Activated T-cell treated with anti-CD3 and anti-CD28 coated beads, Interleukin-2, amount 50 U/mL, for 48 hours (primary cell): ENCODE measurements around the gene CAPZB.
A peak's percentile ranks its signal among the peaks of the same experiment; 100 is the strongest.

Experiments
- DNase-seq, 2 experiments: peaks; one replicate each; pipeline ENCODE4 v3.0.0-alpha.2; 2020

Gene CAPZB

DNA sequence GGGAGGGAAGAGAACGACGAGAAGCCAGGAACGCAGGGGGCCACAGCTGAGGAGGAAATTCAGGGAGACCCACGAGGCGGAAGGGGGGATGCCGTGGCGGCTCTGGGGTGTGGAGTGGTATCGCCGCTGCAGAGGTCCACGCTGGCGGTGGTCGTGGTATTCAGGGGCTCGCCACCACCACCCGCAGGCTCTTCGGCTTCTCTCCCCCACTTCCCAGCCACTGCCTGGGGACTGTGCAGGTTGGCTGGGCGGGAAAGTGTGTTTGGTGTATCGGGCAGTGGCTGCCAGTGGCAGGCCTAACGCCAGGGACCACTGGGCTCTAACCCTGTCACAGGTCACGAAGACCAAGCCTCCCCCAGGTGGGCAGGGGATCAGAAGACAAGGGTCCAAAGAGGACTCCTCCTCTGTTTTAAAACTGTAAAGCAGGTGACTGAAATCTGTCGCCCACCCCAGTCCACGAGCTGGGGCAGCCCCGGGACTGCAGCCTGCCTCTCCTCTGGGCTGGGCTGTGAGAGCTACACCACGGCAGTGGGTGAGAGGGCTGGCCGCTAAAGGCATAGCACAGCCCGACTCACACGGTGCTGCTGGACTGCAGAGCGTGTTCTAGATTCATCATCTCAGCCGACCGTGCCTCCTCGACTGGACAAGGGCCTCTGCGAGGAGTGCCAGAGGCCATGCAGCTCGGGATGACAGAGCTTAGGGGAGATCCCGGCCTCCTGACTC, 142.3 kb downstream of the CAPZB start:
- DNase-seq: no peak

DNA sequence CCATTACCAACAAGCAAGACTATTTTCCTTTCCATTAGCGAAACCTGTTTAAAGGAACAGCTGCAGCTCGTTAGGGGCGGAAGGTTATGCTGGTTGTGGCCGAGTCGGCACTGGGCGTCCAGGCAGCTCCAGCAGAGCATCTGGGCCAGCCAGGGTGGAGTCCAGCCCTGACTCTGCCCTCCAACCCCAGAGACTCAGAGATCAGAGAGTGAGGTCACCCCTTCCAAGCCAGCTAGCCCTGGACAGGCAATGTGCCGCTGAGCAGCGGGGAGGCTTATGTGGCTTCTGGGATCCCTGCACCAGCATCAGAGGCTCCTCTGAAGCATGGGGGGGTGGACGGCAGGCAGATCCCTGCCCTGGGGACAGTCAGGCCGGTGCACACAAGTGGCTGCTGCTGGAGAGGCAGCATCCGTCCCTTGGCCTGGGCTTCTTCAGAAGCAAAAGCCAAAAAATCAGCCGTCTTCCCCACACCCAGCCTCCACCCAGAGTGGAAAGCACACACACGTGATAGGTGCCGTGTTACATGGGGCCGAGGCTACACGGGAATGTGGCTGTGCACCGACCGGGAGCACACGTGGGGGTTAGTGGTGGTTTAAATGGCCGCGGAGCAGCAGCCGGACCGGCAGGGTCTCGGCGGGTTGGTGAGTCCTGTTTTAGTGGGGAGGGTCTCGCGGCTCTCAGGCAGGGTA, 143.1 kb downstream of the CAPZB start:
- no peak for DNase-seq

DNA sequence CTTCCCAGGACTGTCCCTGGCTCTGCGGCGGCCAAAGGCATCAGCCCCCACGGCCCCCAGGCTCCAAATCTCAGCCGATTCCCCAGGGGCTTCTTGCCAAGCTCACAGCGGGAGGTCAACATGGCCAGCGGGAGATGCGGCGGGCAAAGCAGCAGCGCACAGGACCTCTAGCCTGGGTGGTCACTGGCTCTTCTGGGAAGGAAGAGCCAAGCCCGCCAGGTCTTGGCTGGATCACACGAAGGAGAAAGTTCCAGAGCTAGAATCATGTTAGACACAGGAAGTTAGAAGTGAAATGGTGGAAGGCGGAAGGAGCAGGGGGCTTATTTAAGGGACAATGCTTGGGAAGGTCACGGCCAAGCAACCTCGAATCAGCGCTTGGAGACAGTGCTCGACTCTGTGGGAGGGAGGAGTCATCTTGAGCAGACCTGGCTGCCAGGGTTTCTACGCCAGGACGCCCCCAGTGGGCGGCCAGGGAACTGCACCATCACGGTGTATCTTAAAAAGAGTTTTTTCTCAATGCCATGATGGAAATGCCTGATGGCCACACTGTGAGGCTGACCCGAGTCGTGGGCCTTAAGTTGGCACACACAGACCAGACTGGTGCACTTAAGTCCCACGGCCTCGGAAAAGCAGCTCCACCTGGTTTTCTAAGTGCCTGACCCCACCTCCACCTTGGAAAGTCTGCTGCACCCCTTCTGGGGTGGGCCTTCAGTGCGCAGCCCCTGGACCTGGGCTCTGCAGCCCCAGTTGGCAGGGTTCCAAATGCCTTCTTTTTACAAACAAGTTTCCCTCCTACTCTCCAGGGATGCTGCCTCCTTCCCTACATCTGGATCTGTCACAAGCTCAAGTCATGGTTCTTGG, 143.9 kb downstream of the CAPZB start:
- peak; percentile 89 to 90 for DNase-seq

DNA sequence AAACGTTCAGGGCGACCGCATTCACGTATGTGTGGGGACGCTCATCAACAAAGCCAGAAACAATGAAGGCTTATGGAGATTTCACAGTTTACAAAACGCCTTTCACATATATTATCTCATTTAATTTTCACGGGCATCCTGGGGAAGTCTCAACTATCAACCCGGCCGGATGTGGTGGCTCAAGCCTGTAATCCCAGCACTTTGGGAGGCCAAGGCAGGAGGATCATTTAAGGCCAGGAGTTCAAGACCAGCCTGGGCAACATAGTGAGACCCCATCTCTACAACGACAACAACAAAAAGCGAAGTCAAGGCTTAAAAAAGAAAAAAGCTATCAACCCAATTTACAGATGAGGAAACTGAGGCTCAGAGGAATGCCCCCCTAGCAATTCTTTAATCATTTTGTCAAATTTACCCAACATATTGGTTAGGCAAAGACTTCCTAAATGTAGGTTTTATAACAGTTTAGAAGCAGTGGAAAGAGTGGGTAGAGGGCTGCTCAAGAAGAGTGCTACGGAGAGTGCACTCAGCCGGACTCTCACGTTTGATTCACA, 144.9 kb downstream of the CAPZB start:
- DNase-seq: no peak

DNA sequence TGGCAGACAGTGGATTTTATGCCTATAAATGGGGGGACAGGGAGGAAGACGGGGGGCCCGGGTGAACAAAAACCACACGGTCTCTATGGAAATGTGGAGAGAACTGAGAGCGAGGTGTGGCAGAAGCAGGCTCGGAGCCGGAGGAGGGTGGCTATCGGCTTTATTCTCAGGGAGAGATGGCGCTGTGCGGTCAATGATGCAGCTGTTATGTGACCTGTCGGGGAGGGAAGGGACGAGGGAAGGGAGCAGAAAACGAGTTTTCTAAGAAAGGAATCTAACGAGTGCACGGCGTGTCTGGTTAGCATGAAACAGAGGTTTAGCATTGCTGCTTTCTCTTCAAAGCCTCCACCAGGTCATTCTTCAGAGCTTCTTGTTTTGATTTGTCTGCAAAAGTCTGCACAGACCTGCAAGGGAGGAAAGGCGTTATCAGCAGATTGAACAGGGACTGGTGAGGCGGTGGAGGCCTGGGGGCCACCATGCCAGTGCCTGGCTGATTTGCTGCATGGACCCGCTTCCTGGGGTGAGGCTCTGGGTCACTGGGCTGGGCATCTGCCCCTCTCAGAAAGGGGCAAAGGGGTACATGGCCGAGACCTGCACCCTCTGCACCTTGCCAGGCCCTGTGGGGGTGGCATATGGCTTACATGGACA, 146.0 kb downstream of the CAPZB start:
- no peak for DNase-seq

DNA sequence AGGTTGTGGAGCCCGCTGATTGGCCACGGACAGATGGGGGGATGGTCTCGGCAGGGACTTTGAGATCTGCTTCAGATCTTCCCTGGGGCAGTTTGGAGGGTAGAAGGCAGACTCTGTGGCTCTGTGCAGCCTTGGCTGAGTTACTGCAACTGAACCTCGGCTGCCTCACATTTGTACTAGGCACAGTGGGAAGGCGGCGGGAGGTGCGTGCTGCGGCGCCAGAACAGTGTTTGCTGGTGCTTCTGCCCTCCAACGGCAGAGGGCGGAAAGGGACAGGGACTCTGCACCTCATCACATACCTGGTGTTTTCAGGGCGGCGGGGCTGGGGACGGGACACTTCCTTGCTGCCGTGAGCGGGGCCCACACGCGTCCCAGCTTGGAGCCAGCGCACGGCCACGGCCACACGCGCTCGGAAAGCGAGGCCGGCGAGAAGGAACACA, 147.0 kb downstream of the CAPZB start:
- no peak for DNase-seq

DNA sequence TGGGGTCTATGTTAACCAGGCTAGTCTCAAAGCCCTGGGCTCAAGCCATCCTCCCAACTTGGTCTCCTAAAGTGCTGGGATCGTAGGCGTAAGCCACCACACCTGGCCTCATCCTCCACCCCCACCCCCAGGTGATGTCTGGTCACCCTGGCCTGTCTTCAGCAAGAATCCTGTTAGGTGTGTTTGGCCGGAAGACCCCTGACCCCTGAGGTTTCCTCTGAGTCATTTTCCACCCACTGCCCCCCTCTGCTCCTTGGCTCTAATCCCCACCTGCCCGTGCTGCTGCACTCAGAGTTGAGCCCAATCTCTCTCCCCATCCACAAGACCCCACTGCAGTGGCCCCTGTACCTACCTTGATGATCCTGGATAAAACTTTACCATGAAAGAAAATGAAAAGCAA, 148.1 kb downstream of the CAPZB start:
- DNase-seq: no peak

DNA sequence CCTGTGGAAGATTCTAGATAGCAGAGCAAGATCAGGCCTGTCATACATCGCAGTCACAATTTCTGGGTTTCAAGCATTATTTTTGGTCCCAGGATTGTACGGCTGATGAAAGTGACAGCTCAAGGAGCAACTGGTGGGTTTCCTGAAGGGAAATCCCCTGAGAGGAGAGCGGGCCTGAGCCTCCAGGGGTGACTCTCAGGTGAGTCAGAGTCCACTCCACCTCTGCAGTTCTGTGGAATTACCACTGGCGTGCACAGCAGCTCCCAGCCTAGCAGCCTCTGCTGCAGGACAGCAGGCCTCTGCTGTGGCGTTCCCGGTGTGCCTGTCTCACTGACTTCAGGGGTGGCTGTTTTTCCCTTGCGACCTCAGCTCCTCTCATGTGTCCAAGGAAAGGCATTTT, 148.8 kb downstream of the CAPZB start:
- peak; percentile 76 to 82 for DNase-seq

DNA sequence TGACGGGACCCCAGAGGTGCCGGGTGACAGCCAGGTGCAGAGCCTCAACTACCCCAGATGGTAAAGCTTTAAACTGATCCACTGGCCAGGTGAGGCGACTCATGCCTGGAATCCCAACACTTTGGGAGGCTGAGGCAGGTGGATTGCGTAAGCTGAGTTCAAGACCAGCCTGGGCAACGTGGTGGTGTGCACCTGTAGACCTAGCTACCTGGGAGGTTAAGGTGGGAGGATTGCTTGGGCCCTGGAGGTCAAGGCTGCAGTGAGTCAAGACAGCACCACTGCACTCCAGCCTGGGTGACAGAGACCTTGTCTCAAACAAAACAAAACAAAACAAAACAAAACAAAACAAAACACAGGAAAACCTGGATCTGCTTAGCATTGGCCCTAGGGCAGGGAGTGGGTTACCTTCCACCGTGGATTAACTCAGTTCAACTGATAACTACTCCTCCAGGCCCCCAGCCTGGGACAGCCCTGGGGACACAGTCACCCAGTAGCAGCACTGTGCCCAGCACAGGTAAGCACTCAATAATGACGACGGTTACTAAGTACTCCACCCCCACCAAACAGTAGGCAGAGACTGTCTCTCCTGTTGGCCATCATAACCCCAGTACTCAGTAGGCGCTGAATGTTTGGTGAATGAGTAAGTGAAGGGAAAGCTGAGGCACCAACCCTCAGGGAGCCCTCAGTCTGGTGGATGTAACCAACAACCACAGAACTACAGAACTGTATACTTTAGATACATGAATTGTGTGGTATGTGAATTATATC, 151.6 kb downstream of the CAPZB start:
- no peak for DNase-seq

DNA sequence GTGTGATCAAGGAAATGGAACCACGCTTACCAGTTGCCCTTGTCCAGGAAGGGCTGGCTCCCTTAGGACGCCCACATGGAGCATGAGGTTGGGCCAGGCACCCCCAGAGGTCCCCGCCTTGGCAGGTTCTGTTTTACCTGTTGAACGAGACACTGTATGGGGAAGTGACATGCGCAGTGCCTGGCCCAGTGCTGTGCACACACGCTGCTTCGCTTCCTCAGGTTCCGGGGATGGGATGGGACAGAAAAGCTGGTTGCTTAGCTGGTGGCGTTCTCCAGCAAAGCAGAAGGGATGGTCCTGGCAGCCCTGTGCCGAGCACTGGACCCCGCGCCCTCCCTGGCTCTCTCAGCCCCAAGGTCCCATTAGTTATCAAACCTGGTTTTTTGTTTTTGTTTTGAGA, 152.5 kb downstream of the CAPZB start:
- DNase-seq: no peak

DNA sequence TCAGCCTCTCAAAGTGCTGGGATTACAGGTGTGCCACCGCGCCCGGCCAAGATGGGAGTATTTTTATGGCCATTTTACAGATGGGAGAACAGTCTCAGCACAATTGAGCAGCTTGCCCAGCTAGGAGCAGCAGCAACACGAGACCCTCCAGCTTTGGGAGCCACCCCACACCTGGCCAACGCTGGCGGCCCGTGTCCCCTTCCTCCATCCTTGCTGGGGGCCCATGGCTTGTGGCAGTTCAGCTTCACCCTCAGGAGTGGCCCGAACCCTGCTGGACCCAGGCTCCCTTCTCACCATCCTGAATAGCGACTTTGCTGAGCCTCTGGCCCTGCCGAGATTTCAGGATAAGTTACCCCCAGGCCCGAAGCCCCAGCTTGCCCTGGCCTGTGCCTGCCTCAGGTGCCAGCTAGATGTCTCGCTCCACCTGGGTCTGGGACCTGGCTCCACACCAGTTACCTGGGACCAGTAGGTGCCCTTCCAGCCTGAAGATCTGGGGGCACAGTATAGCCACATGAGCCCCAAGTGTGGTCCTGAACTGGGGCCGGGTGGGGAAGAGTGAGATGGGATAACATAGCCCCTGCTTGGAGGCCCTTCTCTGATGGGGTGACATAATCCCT, 154.0 kb downstream of the CAPZB start:
- DNase-seq: no peak

DNA sequence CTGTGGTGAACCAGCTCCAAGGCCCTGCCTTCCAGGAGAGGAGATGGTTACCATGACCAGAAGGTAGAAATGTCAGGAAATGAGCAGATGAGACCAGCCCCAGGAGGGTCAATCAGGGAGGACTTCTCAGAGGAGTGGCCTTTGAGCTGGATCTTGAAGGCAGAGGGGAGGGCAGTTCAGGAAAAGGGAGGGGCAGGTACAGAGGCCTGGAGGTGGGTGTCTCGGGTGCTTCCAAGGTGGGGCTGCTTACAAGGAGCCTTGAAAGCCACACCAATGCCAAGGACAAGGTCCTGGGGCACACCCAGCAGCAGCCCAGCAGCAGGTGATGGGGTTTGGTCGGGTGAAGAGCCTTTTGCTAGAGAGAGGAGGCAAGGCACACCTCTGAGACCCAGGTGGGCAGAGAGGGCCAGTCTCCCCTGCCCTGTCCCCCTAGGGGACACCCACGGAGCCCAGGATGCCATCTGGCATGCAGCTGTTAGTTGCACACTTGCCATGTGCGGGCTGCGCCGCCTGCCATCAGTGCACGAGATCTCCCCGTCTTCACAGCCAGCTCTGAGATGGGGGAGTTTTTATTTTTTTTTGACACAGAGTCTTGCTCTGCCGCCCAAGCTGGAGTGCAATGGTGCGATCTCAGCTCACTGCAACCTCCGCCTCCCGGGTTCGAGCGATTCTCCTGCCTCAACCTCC, 154.7 kb downstream of the CAPZB start:
- no peak for DNase-seq

DNA sequence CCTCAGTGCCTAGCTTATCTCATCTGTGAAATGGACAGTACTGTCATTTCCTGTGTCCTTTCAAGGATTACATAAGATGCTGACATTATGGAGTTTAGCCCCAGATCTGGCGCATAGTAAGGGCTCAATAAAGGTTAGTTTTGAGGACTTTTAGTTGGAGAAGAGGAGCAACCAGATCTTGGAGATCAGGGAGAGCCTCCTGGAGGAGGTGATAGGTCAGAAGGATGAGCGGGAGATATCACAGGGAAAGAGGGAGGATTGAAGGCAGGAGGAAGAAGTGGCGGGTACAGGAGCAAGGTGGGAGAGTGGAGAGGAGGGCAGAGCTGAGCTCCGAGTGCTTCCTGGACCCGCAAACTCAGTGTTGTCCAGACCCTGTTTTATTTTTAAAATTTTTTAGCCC, 155.7 kb downstream of the CAPZB start:
- no peak for DNase-seq

DNA sequence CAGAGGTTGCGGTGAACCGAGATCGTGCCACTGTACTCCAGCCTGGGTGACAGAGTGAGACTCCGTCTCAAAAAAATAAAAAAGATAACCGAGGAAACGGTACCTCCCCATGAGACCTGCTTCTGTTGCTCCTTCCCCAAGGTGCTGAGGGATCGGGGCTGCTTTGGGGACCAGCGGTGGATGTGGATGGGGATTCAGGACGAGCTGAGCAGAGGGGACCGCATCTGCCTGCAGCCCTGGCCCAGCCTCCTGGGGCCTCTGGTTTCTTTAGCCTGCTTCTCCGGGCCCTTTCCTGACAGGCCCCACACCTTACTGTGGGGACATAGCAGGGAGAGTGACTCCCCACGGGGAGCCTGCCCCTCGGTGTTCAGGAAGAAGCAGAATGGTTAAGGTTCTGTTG, 156.2 kb downstream of the CAPZB start:
- no peak for DNase-seq

DNA sequence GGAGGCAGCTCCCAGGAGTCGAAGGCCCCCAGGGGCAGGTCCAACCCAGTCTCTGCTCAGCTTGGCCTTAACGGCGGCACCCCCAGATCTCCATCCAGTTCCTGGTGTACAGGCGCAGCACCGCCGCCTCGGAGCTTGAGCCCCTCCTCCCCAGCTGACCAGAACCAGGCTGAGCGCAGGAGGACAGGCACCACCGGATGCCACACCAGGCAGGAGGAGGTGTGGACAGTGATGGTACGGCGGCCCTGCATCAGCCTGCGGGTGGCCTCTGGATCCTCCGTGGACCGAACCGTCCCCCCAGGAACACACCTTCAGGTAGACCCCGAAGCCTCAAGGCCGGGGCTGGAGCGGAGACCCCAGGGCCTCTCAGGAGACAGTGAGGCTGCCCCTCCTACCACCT, 156.9 kb downstream of the CAPZB start:
- no peak for DNase-seq

DNA sequence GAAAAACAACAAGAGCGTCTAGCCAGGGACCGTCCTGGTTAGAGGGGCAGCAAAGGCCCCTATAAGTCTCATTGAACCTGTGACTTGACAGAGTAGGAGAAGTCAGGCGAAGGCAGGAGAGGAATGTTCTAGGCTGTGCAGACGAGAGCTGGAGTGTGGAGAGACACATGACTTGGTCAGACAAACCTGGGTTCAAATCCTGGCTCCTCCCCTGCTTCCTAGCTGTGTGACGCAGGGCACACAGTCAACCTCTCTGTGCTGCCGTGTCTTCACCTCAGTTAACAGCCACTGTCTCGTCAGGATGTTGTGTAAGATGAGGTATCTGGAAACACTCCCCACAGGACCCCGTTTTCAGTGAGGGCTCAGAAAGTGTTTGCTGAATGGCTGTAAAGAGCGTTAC, 157.6 kb downstream of the CAPZB start:
- DNase-seq: no peak

DNA sequence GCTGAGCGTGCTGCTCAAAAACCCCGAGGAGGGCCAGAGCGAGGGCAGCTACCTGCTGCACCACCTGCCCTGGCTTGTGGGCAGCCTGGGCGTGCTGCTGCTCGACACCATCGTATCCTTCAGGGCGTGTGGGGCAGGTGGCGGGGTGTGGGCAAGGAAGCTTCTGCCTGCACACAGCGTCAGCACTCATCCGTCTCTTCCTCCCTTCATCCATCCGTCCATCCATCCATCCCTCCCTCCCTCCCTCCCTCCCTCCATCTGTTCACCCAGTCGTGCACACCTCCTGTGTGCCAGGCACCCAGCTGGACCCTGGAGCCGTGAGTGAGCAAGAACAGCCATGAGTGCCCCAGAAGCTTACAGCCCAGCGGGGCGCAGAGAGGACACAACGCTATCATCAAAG, 158.0 kb downstream of the CAPZB start:
- no peak for DNase-seq

DNA sequence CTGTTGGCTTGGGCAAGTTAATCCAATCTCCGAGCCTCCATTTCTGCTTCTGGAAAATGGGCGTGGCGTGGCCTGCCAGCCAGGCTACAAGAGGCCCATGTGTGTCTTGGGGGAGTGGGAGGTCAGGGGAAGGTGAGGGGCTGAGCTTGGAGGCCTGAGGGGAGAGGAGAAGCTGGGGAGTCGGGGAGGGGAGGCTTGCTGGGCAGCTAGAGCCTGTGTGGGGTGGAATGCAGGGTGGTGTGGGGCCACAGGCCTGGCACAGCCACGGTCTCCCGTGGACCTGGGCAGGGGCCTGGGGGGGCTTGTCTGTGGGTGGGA, 158.6 kb downstream of the CAPZB start:
- DNase-seq: no peak

DNA sequence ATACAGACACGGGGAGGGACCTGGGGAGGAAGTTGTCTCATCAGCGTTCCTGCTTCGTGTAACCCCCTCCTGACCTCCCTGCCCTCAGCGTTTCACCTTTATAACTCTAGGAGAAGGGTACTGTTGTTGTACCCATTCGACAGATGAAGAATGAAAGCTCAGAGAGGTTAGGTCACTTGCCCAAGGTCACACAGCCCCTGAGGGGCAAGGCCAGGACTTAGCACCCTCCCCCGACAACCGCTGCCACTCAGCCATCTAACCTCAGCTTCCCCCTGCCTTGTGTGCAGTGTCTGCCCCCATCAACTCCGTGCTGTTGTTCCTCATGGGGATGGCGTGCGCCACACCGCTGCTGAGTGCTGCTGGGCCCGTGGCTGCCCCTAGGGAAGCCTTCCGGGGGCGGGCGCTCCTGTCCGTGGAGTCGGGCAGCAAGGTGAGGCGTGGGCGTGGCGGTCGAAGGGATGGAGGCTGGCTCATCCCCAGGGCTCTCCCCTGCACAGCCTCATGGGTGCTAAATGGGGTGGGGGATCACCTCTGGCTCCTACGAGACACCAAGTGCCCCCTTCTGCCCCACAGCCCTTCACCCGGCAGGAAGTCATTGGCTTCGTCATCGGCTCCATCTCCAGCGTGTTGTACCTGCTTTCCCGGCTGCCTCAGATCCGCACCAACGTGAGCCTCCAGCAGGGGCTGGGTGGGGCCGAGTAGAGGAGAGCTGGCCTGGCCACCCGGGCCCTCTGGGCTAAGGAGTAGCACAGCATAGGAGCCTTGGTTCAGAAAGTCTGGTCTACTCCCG, 159.2 kb downstream of the CAPZB start:
- DNase-seq: no peak

DNA sequence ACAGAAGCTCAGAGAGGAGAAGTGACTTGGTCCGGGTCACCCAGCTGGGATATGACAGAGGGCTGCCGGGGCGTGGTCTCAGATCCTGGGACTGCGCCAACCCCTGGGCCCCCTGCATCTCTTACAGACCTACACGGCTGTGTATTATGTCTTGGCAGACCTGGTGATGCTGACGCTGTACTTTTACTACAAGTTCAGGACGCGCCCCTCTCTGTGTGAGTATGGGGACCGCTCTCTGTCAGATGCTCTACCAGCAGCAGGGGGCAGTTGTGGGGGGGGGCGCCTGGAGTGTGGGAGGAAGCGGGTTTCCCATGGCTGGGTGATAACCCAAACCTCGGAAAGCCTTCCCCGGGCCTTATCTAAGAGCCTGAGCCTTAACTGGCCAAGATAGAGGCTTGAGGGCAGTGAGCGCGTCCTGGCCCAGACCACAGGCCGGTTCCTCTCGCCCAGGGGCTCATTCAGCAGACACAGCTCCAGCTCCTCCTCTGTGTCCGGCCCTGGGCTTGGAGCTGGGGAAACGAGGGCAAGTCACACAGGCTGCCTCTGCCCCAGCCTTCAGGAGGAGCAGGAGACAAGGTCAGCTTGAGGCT, 159.9 kb downstream of the CAPZB start:
- DNase-seq: no peak
